NCI-H1105 treated with DMSO at 0.1 percent for 48 hours (cell line): ENCODE measurements around the gene LCOR.

ENCODE experiments used
- DNase-seq: peaks from one replicate; lab custom pipeline; 2025; lab: John Stamatoyannopoulos, UW

The LCOR gene

GRCh38 chr10:97012470-97012869 lies 180.4 kb downstream of the LCOR start:
- no peak for DNase-seq

GRCh38 chr10:97013568-97013967 lies 181.5 kb downstream of the LCOR start:
- DNase-seq = no peak

GRCh38 chr10:97013983-97014382 lies 181.9 kb downstream of the LCOR start:
- DNase-seq = no peak

- no peak for DNase-seq
These were observed 183.1 kb downstream of the LCOR start for GRCh38 chr10:97015240-97015639.

- DNase-seq = no peak
These were observed 184.8 kb downstream of the LCOR start for GRCh38 chr10:97016728-97017473.

GRCh38 chr10:97017474-97017903 lies 185.4 kb downstream of the LCOR start:
- DNase-seq = no peak

- DNase-seq = no peak
These were observed 186.4 kb downstream of the LCOR start for GRCh38 chr10:97018251-97019212.

- DNase-seq = no peak
These were observed 187.2 kb downstream of the LCOR start for GRCh38 chr10:97019213-97019844.

GRCh38 chr10:97020452-97021400 lies 188.6 kb downstream of the LCOR start:
- no peak for DNase-seq

GRCh38 chr10:97022616-97023015 lies 190.5 kb downstream of the LCOR start:
- DNase-seq = no peak

- no peak for DNase-seq
These were observed 191.5 kb downstream of the LCOR start for GRCh38 chr10:97023401-97024167.

- DNase-seq = no peak
These were observed 192.3 kb downstream of the LCOR start for GRCh38 chr10:97024168-97025073.

GRCh38 chr10:97025613-97026242 lies 193.6 kb downstream of the LCOR start:
- peak; percentile 21 for DNase-seq

- DNase-seq = no peak
These were observed 196.2 kb downstream of the LCOR start for GRCh38 chr10:97028126-97028831.

- no peak for DNase-seq
These were observed 196.7 kb downstream of the LCOR start for GRCh38 chr10:97028832-97029178.

- no peak for DNase-seq
These were observed 197.2 kb downstream of the LCOR start for GRCh38 chr10:97029271-97029670.

GRCh38 chr10:97030894-97031293 lies 198.8 kb downstream of the LCOR start:
- DNase-seq = no peak

GRCh38 chr10:97031459-97031858 lies 199.4 kb downstream of the LCOR start:
- DNase-seq = no peak
